HG03196 (cell line): Measurements from ENCODE around the gene TMEM183A.
"Not testable (repeated sequence)": the region's sequence is repeated elsewhere in the genome, so short reads cannot be mapped to it uniquely, and the experiment has no call there.

ENCODE experiments used
- ATAC-seq: cut with Tn5 transposase; IDR thresholded peaks from one replicate; pipeline ENCODE4 v1.9.1; 2021; ENCODE audit not compliant: unreplicated experiment

The TMEM183A gene

DNA sequence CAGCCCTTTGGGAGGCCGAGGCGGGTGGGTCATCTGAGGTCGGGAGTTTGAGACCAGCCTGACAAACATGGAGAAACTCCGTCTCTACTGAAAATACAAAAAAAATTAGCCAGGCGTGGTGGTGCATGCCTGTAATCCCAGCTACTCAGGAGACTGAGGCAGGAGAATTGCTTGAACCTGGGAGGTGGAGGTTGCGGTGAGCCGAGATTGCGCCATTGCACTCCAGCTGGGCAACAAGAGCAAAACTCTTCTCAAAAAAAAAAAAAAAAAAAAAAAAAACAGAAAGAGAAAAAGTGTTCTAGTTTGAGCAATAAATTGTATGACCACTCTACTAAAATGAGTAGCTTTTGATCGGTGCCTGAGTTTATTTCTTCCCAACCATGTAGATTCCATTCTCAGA, 21.1 kb upstream of the TMEM183A start:
- not testable (repeated sequence) for ATAC-seq

- no peak for ATAC-seq
Measured at GRCh38 chr1:202987255-202987654, 19.9 kb upstream of the TMEM183A start.

DNA sequence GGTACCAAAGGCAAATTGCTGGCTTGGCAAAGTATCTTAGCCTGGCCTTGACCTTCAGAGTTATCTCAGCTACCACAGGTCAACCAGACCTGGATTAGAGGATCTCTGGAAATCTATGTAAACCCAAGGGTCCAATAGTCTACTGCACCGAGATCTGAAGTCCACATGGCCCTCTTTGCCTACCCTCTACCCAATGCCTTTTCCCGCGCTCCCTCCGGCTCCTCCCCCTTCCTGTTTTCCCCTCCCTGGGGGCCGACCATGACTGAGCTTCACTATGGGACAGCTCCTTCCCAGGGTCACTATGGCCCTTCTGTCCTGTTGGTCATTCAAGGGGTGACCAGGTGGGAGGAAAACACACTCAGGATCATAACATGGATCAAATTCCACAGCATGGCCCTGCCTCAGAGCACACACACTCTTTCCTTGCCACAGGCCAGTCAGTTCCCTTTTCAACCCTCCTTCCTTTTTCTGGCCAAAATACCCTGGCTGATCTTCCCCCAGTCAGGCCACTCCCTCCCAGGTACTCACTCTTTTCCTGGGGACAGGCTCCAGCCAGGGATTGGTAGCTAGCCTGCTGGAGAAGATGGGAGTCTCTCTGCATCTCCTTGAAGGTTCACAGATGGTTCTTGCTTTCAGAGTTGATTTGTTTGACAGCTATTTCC, 19.1 kb upstream of the TMEM183A start:
- ATAC-seq: no peak

GRCh38 chr1:202989879-202990278, 17.3 kb upstream of the TMEM183A start:
- no peak for ATAC-seq

- no peak for ATAC-seq
Measured at GRCh38 chr1:202991112-202991511, 16.1 kb upstream of the TMEM183A start.

DNA sequence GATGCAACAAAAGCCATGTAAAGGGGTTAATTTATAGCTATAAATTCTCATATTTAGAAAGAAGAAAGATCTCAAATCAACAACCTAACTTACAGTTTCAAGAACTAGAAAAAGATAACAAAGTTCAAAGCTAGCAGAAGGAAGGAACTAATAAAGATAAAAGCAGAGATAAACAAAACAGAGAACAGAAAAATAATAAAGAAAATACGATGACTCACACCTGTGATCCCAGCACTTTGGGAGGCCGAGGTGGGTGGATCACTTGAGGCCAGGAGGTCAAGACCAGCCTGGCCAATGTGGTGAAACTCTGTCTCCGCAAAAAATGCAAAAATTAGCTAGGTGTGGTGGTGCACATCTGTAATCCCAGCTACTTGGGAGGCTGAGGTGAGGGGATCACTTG, 12.4 kb upstream of the TMEM183A start:
- ATAC-seq: no peak

DNA sequence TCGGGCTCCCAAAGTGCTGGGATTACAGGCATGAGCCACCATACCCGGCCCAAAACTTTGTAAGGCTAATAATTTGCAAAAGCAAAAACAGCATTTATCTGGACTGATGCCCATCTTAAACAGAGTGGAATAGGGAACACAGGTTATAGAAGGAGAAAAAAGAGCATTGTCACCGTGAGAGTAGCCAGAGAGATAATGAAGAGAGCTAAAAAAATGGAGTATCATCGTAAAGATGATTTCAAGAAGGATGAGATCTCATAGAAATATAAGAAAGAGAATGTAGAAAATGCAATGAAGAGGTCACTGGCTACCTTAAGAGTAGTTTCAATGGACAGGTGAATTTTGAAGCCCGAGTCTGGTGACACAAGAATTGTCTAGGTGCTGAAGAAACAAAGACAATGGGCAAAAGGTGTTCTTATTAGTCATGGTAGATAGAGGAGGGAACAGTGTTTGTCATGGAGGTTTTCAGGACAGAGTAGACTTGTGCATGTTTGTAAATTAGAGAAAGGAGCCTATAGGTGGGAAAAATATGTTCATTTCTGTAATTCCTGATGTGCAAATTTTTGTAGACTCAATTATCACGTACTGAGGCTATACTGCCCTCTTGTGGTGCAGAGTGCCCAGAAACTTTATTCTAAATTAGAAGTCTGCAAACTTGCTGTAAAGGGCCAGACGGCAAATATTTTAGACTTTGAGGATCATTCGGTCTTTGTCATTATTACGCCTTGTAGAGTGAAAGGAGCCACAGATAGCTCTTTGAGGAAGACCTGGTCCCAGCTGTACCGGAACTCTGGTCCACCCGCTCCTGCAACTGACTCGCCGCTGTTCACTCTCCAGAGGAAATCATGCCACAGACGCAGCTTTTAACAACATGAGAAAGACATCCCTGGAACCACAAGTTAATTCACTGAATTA, 8.1 kb upstream of the TMEM183A start:
- ATAC-seq: no peak

DNA sequence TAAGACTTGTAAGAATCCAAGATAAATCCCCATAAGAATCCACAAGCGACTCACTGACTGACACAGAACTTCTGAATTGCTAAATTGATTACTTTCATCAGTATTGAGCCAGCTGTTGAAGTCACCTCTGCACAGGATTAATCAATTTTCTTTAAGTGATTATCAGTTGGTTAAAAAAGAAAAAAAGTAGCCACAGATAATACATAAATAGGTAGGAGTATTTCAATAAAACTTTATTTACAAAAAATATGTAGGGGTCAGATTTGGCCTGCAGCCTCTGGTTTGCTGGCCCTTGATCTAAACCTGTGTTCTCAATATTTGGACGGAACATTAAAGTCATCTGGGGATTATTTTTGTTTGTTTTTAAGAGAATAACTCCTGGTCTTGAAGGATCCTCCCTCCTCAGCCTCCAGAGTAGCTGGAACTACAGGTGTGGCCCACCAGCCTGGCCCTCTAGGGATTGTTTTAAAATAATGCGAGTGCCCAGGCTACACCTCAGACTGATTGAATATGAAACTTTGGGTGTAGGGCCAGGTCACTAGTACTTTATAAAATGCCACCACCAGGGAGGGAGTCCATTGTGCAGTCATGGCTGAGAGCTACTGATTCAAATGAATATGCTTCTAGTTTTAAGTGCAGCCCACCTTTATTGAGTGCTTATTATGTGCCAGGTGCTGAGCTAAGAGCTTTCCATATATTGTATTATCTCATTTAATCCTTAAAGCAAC, 6.8 kb upstream of the TMEM183A start:
- no peak for ATAC-seq

GRCh38 chr1:203001986-203002385, 5.2 kb upstream of the TMEM183A start:
- ATAC-seq: no peak

GRCh38 chr1:203002951-203003350, 4.2 kb upstream of the TMEM183A start:
- ATAC-seq: no peak

DNA sequence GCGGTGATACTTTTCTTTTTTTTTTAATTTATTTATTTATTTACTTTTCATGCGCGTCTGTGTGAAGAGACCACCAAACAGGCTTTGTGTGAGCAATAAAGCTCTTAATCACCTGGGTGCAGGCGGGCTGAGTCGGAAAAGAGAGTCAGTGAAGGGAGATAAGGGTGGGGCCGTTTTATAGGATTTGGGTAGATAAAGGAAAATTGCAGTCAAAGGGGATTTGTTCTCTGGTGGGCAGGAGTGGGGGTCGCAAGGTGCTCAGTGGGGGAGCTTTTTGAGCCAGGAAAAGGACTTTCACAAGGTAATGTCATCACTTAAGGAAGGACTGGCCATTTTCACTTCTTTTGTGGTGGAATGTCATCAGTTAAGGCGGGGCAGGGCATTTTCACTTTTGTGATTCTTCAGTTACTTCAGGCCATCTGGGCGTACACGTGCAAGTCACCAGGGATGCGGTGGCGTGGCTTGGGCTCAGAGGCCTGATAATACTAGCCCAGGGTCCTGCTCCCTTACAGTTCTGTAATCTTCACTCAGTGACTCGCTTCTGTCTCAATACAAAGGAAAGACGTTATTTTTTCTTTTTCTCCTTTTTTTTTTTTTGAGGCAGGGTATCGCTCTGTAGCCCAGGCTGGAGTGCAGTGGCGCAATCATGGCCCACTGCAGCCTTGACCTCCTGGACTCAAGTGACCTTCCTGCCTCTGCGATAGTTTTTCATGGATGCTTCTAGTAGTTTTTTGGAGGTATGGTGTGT, 1.6 kb upstream of the TMEM183A start:
- ATAC-seq: not testable (repeated sequence)

DNA sequence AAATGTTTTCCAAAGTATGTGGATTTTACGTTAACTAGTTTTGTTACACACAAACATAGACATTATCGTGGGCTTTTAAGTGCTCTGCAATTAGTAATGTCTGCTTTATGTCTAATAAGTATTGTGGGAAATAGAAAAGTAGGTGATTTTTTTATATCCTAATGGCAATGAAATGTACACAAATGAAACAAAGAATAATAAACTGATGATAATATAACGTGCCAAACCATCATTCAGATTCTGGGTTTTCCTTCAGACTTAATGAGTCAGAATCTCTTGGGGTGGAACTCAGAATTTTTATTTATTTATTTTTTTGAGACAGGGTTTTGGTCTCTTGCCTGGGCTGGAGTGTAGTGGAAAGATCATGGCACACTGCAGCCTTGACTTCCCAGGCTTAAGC, 2.0 kb downstream of the TMEM183A start:
- no peak for ATAC-seq

DNA sequence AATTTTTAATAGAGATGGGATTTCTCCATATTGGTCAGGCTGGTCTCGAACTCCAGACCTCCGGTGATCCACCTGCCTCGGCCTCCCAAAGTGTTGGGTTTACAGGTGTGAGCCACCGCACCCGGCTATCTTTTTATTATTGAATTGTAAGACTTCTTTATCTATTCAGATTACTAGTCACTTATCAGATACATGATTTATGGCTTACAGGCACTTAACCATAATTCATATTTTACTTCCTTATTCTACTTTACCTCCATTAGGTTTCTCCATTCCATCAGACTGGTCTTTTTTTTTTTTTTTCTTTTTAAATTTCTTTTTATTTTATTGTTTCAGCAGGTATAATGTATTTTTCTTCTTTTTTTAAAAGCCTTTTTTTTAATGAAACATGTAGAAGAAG, 4.4 kb downstream of the TMEM183A start:
- no peak for ATAC-seq

- ATAC-seq: no peak
Measured at GRCh38 chr1:203017061-203017460, 9.9 kb downstream of the TMEM183A start.

GRCh38 chr1:203017692-203018091, 10.5 kb downstream of the TMEM183A start:
- ATAC-seq: no peak

DNA sequence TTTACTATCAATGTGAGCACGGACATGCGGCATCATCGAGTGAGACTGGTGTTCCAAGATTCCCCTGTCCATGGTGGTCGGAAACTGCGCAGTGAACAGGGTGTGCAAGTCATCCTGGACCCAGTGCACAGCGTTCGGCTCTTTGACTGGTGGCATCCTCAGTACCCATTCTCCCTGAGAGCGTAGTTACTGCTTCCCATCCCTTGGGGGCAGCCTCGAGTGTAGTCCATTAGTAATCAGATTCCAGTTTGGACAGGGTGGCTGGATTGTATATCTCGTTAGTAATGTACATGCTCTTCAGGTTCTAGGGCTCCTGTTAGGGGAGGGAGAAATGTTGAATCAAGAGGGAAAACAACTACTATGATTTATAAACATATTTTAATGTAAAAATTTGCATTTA, 15.7 kb downstream of the TMEM183A start:
- ATAC-seq: not testable (repeated sequence)

DNA sequence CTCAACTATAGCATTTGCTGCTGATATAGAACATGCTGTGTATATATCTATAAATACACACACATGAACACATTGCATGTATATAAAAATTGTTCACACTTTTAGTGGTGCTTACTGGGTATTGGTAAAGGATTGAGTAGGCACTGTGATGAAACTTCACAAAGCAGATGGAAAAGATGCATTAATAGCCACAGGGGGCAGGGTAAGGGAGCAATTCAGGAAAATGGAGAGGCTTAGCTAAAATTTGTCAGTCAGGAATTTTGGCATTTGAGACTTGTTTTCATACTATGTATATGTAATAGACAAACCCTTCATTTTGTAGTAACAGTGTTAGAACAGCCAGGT, 18.5 kb downstream of the TMEM183A start:
- no peak for ATAC-seq

DNA sequence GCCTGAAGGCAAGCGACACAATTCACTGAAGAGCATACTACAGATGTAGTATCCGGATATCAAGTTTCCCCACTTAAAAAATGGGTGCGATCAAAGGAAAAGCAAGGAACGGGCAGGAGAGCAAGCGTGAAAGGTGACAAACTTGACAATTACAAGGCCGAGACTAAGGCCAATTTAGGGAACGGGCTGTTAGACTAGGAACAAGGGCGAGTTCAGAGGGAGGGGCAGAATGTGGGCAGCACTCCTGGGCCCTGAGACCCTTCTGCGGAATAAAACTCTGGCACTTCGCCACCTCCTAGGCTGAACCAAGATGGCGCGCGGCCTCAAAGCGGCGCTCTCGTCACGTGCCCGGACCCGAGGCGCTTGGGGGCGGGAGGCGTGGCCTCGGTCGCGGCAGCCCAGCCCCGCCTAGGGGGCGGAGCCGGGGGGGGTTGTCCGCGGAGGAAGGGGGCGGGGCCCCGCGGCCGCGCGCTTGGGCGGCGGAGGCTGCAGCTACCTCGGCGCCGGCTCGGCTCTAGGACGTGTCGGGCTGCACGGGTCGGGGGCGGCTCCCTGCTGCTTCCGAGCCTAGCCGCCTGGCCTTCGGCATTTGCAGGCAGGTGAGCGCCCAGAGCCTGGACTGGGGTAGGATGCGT, 19.0 kb downstream of the TMEM183A start, which contains the start of gene PPFIA4:
Gene PPFIA4 (plus strand): TSS at position 461 of the 635 bp plus-strand sequence. CDS start 12,518 bp downstream, outside the sequence.
- peak; percentile 71 for ATAC-seq

DNA sequence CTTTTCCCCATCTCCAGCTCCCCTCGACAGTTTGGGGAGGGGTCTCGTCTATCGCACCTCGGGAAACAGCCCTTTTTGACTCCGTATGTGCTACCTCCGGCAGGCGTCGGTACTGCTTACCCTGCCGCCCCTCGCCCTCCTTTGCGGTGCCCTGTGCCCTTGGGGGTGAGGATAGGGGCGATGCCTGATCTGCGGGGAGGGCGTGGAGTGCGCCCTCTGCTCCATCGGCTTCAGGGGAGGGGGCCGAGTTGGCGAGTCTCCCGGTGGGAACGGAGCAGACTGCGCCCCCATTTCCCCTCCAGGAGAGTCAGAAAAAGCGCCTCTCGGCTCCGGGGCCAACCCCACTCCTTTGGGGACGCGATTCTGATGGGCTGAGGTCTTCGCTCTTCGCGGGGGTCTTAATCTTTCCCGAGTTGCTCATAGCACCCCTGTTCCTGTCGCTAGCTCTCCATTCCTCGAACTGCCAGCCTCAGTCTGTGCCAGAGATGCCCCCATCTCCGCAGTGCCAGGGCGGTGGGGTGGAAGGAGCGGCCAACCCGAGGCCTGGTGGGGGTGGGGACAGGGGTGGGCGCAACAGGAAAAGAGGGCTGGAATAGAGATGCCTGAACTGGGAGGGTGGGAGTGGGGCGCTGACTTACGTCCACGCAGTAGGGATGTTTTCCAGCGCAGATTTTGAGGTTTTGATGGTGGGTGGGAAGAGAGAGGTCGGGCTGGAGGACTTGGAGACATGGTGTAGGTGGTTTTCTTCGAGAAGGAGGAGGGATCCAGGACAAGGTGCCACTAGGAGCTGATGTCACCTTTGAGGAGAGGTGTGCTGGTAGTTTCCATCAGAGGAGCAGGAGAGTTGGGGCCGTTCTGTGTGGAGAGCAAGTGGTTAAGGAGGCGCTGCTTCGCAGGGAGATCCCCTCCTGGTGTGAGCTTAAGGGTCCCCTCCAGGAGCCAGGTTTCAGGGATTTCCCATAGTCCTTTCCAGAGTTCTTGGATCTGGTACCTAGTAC, 19.8 kb downstream of the TMEM183A start:
- peak; percentile 8 for ATAC-seq
